Caco-2 (cell line): ENCODE measurements around the gene CHDH. TPM values are rescaled to one million over a fixed set of nuclear protein-coding genes. Genes with fewer than 3 reads are reported as not detected.
A peak's percentile ranks its signal among the peaks of the same experiment; 100 is the strongest.

Experiments
- BruUV-seq: library from RNA; stranded (reverse); fragments of 400-500 nt; replicated peaks from 2 replicates; lab custom pipeline; 2021; lab: Mats Ljungman, UMichigan
- CTCF ChIA-PET: fragments of 300-600 bp; sonication (Branson Sonifier 250); formaldehyde crosslinking; loops from one replicate; lab custom pipeline; 2022; ENCODE audit warnings: antibody characterized with exemption; lab: Charles Lee
- POLR2A ChIA-PET: fragments of 300-600 bp; sonication (Branson Sonifier 250); formaldehyde crosslinking; loops from one replicate; lab custom pipeline; 2022; ENCODE audit warnings: antibody characterized with exemption; lab: Charles Lee
- DNase-seq, 2 experiments: peaks; one replicate each; pipeline versions ENCODE4 v3.0.0 to v3.0.0-alpha.2; 2020 to 2022
- H3K27me3 ChIP-seq: replicated peaks from 2 replicates; pipeline ENCODE4 v1.6.0; 2011; ENCODE audit warnings: low read length; ENCODE audit not compliant: control insufficient read depth, insufficient read depth
- H3K36me3 ChIP-seq: 2 replicates; pipeline ENCODE4 v1.5.1; 2011; ENCODE audit warnings: low read length; ENCODE audit not compliant: control insufficient read depth, insufficient read depth
- H3K4me1 ChIP-seq: fragments of 250-450 bp; sonication (Bioruptor Pico); 2 replicates; pipeline ENCODE4 v1.5.1; 2020; ENCODE audit warnings: mild to moderate bottlenecking
- H3K4me3 ChIP-seq: 2 replicates; pipeline ENCODE4 v1.5.1; 2011; ENCODE audit warnings: low read depth, mild to moderate bottlenecking, control low read depth, low read length
- H3K9me3 ChIP-seq: fragments of 250-450 bp; sonication (Bioruptor Pico); 2 replicates; pipeline ENCODE4 v1.5.1; 2020; ENCODE audit warnings: mild to moderate bottlenecking, moderate library complexity
- H3K27ac Mint-ChIP-seq: one replicate; pipeline ENCODE4 v1.8.0; 2022; ENCODE audit warnings: mixed read lengths; ENCODE audit not compliant: unreplicated experiment
- H3K27me3 Mint-ChIP-seq: one replicate; pipeline ENCODE4 v1.8.0; 2022; ENCODE audit warnings: mixed read lengths; ENCODE audit not compliant: insufficient read depth, unreplicated experiment
- H3K36me3 Mint-ChIP-seq: one replicate; pipeline ENCODE4 v1.8.0; 2022; ENCODE audit warnings: mild to moderate bottlenecking, mixed read lengths; ENCODE audit not compliant: insufficient read depth, unreplicated experiment
- H3K4me1 Mint-ChIP-seq: one replicate; pipeline ENCODE4 v1.8.0; 2022; ENCODE audit warnings: low read depth, mixed read lengths; ENCODE audit not compliant: unreplicated experiment
- H3K4me3 Mint-ChIP-seq: one replicate; pipeline ENCODE4 v1.8.0; 2022; ENCODE audit warnings: mild to moderate bottlenecking, moderate library complexity, mixed read lengths; ENCODE audit not compliant: unreplicated experiment
- H3K9me3 Mint-ChIP-seq: one replicate; pipeline ENCODE4 v1.8.0; 2022; ENCODE audit warnings: mixed read lengths; ENCODE audit not compliant: unreplicated experiment
- intact Hi-C: fragments of 100-400 bp; cut with micrococcal nuclease; formaldehyde crosslinking; loops from one replicate; pipeline ENCODE4 v1.10.0; 2022; ENCODE audit not compliant: unreplicated experiment
- total RNA-seq: library from RNA; stranded (reverse); gene quantifications from 2 replicates; pipeline ENCODE4 v1.2.3, GENCODE V29; 2022
- TF ChIP-seq, protein P1 (sequence below), 2 experiments: fragments of 200-600 bp in 1 of 2; IDR thresholded peaks; 1 replicate in 1 of 2; 2 replicates in 1 of 2; pipeline versions ENCODE4 v1.5.1 to v1.8.0; 2011 to 2022; ENCODE audit warnings: antibody characterized with exemption in 1 of 2, control low read depth in 1 of 2, inconsistent platforms in 1 of 2, low read depth in 1 of 2, low read length in 1 of 2, mild to moderate bottlenecking in 1 of 2, moderate library complexity in 1 of 2; ENCODE audit not compliant: insufficient read depth in 1 of 2, severe bottlenecking in 1 of 2, unreplicated experiment in 1 of 2

Gene CHDH
- total RNA-seq, 1 experiment from 2014 or later = 32.4 TPM

DNA sequence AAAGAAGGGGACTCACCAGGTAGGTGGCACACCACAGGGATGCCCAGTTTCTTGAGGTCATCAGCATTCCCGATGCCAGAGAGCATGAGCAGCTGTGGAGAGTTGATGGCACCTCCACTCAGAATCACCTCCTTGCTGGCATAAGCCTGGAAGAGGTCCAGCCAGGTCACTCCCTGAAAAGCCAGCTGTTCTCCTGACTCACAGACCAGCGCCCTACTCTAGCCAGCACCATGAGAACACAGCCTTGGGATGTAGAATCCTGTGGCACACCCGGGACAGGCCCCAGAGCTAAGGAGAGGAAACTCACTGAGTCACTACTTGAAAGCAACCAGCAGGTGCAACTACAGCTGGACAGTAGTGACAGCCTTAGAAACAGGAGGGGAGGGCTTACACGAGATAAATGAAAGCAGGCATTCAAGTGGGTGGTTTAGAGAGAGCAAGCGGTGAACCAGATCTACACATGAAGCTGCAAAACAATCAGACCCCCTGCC is 24.5 kb downstream of the CHDH start:
- Histone ChIP-seq H3K9me3 (no peaks in the 10 kb centered on the region), H3K4me3 (no peak overlapping the region), H3K4me1 (0 out of 2 replicates have a peak, but pooled peaks cover 4% of the 10 kb centered on the region), H3K36me3 (peaks cover 17% of the 10 kb centered on the region), H3K27me3 (no peaks in the 10 kb centered on the region)
- POLR2A ChIA-PET = no interaction called here
- peak in 1 of 2 experiments; percentile 25 for DNase-seq
- CTCF ChIA-PET = interaction anchor here (0.6 kb wide), 1 partner anchor 274 kb away, joined by 3 read pairs; no protein-coding TSS in a partner anchor
- TF ChIP-seq, protein P1, sequence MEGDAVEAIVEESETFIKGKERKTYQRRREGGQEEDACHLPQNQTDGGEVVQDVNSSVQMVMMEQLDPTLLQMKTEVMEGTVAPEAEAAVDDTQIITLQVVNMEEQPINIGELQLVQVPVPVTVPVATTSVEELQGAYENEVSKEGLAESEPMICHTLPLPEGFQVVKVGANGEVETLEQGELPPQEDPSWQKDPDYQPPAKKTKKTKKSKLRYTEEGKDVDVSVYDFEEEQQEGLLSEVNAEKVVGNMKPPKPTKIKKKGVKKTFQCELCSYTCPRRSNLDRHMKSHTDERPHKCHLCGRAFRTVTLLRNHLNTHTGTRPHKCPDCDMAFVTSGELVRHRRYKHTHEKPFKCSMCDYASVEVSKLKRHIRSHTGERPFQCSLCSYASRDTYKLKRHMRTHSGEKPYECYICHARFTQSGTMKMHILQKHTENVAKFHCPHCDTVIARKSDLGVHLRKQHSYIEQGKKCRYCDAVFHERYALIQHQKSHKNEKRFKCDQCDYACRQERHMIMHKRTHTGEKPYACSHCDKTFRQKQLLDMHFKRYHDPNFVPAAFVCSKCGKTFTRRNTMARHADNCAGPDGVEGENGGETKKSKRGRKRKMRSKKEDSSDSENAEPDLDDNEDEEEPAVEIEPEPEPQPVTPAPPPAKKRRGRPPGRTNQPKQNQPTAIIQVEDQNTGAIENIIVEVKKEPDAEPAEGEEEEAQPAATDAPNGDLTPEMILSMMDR (IDR thresholded peaks at IDR 0.05; ENCODE audit: insufficient read depth in 1 of 2, low read depth in 1 of 2, low read length in 1 of 2, severe bottlenecking in 1 of 2, unreplicated experiment in 1 of 2) = no peak
- Mint-ChIP-seq H3K36me3 (no peaks in the 10 kb centered on the region), H3K27ac (no peak overlapping the region), H3K4me3 (no peak overlapping the region), H3K27me3 (no peaks in the 10 kb centered on the region), H3K9me3 (no peaks in the 10 kb centered on the region), H3K4me1 (peaks cover 8% of the 10 kb centered on the region)
- intact Hi-C loops = no loop called here
- no TSS peak for BruUV-seq

DNA sequence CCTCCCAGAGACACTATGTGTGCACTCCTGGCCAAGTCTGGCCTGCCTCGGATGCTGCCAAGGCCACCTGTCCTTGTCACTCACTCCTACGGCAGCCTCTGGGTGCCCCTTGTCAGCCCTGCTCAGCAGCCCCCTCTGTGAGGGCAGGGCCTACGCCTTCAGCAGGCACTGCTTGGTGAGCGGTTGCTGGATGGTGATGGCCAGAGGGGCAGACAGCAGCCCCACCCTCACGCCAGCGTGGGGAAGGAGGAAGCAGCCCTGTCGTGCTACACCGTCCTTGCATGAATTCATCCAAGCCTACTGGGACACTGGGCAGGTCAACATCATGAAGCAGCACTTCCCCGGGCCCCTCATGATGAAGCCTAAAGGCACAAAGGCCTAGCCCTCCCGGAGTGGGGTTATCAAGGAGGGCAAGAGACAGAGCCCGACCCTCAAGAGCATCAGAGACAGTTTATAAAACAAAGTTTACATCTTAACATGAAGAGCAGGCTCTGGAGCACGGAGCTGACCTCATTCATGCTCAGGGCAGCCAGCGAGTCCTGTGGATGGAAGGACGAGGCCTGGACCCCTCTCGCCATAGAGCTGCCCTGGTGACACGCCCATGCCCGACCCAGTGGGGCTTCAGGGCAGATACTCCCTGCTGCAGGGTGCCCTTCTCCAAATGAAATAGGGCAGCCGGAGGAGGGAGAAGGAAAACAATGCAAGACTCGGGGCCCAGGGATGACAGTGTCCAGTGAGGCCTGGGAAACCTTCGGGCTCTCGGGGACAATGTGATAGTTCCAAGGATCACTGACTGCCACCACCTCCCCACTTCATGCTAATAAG is 25.3 kb downstream of the CHDH start:
- no TSS peak for BruUV-seq
- no peaks in the 10 kb centered on the region for H3K9me3 ChIP-seq
- H3K4me1 Mint-ChIP-seq = peaks cover 8% of the 10 kb centered on the region
- 0 out of 2 replicates have a peak, but pooled peaks cover 4% of the 10 kb centered on the region for H3K4me1 ChIP-seq
- ChIA-PET POLR2A (no interaction called here), CTCF (no interaction called here)
- no peaks in the 10 kb centered on the region for H3K9me3 Mint-ChIP-seq
- TF ChIP-seq, protein P1 (IDR thresholded peaks at IDR 0.05; ENCODE audit: insufficient read depth in 1 of 2, low read depth in 1 of 2, low read length in 1 of 2, severe bottlenecking in 1 of 2, unreplicated experiment in 1 of 2) = no peak
- no peaks in the 10 kb centered on the region for H3K36me3 Mint-ChIP-seq
- no peak overlapping the region for H3K27ac Mint-ChIP-seq
- H3K27me3 ChIP-seq = no peaks in the 10 kb centered on the region
- no peak overlapping the region for H3K4me3 Mint-ChIP-seq
- H3K4me3 ChIP-seq = no peak overlapping the region
- peaks cover 17% of the 10 kb centered on the region for H3K36me3 ChIP-seq
- DNase-seq = no peak
- intact Hi-C loops = no loop called here
- no peaks in the 10 kb centered on the region for H3K27me3 Mint-ChIP-seq

DNA sequence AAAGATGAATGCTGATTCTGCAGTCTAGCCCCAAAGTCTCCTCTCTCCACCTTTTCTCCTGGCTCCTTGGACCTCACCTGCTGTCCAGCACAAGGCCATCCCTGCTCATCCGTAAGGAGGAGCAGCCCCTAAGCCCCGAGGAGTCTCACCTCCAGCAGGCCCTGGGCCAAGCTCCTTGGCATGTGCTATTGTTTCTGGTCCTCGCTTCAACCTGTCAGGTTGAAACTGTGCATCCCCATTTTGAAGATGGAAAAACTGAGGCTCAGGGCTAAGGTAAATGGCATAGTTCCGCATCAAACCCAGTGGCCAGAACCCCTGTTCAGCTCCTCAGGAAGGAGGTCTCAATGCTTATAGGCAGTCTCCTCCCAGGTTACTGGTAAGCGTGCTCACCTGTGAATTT is 26.1 kb downstream of the CHDH start:
- DNase-seq = no peak
- ChIA-PET POLR2A (no interaction called here), CTCF (no interaction called here)
- Mint-ChIP-seq H3K9me3 (no peaks in the 10 kb centered on the region), H3K4me1 (peaks cover 2% of the 10 kb centered on the region), H3K27me3 (no peaks in the 10 kb centered on the region), H3K4me3 (no peak overlapping the region), H3K36me3 (peaks cover 6% of the 10 kb centered on the region), H3K27ac (no peak overlapping the region)
- no TSS peak for BruUV-seq
- Histone ChIP-seq H3K27me3 (no peaks in the 10 kb centered on the region), H3K9me3 (no peaks in the 10 kb centered on the region), H3K4me1 (0 out of 2 replicates have a peak, but pooled peaks cover 3% of the 10 kb centered on the region), H3K4me3 (no peak overlapping the region), H3K36me3 (peaks cover 17% of the 10 kb centered on the region)
- TF ChIP-seq, protein P1 (IDR thresholded peaks at IDR 0.05; ENCODE audit: insufficient read depth in 1 of 2, low read depth in 1 of 2, low read length in 1 of 2, severe bottlenecking in 1 of 2, unreplicated experiment in 1 of 2) = no peak
- intact Hi-C loops = no loop called here
